KG1 (cell line): Measurements from ENCODE around the gene SLC28A2.
"Not testable (repeated sequence)": the region's sequence is repeated elsewhere in the genome, so short reads cannot be mapped to it uniquely, and the experiment has no call there.

Experiments used
- DNase-seq: peaks from one replicate; lab custom pipeline; 2025; lab: John Stamatoyannopoulos, UW

SLC28A2 gene

GRCh38 chr15:45251888-45252287, at the start of gene SLC28A2:
SLC28A2 (plus strand) TSS chr15:45252234; CDS start chr15:45253216, 982 bp downstream.
- no peak for DNase-seq

- no peak for DNase-seq
Observed at GRCh38 chr15:45203182-45203581, 48.9 kb upstream of the SLC28A2 start.

GRCh38 chr15:45205192-45205591, 46.8 kb upstream of the SLC28A2 start:
- no peak for DNase-seq

GRCh38 chr15:45212493-45212892, 39.5 kb upstream of the SLC28A2 start:
- DNase-seq: no peak

GRCh38 chr15:45221053-45221599, 30.9 kb upstream of the SLC28A2 start:
- DNase-seq: no peak

GRCh38 chr15:45221967-45222366, 30.1 kb upstream of the SLC28A2 start:
- DNase-seq: no peak

GRCh38 chr15:45224621-45225217, 27.3 kb upstream of the SLC28A2 start:
- no peak for DNase-seq

- DNase-seq: no peak
Observed at GRCh38 chr15:45225506-45226273, 26.3 kb upstream of the SLC28A2 start.

GRCh38 chr15:45228931-45229330, 23.1 kb upstream of the SLC28A2 start:
- DNase-seq: no peak

- no peak for DNase-seq
Observed at GRCh38 chr15:45230245-45230965, 21.6 kb upstream of the SLC28A2 start.

GRCh38 chr15:45231132-45231531, 20.9 kb upstream of the SLC28A2 start:
- no peak for DNase-seq

GRCh38 chr15:45231864-45232562, 20.0 kb upstream of the SLC28A2 start:
- DNase-seq: no peak

GRCh38 chr15:45234562-45235235, 17.3 kb upstream of the SLC28A2 start:
- DNase-seq: no peak

GRCh38 chr15:45236806-45237205, 15.2 kb upstream of the SLC28A2 start:
- DNase-seq: not testable (repeated sequence)

GRCh38 chr15:45242289-45242688, 9.7 kb upstream of the SLC28A2 start:
- DNase-seq: no peak

- DNase-seq: no peak
Observed at GRCh38 chr15:45249125-45249780, 2.8 kb upstream of the SLC28A2 start.

GRCh38 chr15:45253330-45253729, 1.3 kb downstream of the SLC28A2 start:
- DNase-seq: no peak

- no peak for DNase-seq
Observed at GRCh38 chr15:45254405-45254804, 2.4 kb downstream of the SLC28A2 start.

GRCh38 chr15:45254824-45255223, 2.8 kb downstream of the SLC28A2 start:
- not testable (repeated sequence) for DNase-seq

GRCh38 chr15:45259796-45260195, 7.8 kb downstream of the SLC28A2 start:
- DNase-seq: no peak

- no peak for DNase-seq
Observed at GRCh38 chr15:45262906-45263461, 10.9 kb downstream of the SLC28A2 start.
